ENCODE data around the gene CORT. TPM values are rescaled to one million over a fixed set of nuclear protein-coding genes. Genes with fewer than 3 reads are reported as not detected.
A peak's percentile ranks its signal among the peaks of the same experiment; 100 is the strongest.

CORT gene
- total RNA-seq, 1 donor from 2014 or later = not detected

DNA sequence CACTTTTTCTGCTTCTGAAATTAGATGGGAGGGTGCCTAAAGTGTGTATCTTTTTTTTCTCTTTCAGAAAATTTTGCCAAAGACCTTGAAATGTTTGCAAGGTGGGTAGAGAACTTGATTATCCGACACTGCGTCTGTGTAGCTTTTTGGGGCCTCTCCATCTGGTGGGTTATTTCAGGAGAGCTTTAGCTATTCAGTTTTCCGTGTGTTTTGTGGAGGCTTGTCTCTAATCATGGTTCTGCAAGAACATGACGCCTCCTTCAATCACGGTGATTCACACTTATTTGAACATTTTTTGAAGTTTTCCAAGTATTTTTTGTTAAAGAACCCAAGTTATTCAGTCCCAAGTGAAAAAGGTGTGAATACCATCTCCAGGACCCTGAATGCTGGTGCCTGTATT is 15.2 kb upstream of the CORT start:
- H3K27me3 Mint-ChIP-seq = no peaks in the 10 kb centered on the region
- TF ChIP-seq, protein P1, sequence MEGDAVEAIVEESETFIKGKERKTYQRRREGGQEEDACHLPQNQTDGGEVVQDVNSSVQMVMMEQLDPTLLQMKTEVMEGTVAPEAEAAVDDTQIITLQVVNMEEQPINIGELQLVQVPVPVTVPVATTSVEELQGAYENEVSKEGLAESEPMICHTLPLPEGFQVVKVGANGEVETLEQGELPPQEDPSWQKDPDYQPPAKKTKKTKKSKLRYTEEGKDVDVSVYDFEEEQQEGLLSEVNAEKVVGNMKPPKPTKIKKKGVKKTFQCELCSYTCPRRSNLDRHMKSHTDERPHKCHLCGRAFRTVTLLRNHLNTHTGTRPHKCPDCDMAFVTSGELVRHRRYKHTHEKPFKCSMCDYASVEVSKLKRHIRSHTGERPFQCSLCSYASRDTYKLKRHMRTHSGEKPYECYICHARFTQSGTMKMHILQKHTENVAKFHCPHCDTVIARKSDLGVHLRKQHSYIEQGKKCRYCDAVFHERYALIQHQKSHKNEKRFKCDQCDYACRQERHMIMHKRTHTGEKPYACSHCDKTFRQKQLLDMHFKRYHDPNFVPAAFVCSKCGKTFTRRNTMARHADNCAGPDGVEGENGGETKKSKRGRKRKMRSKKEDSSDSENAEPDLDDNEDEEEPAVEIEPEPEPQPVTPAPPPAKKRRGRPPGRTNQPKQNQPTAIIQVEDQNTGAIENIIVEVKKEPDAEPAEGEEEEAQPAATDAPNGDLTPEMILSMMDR (conservative IDR thresholded peaks at IDR 0.05) = no peak
- no peak for DNase-seq (ENCODE audit: extremely low spot score, unreplicated experiment)
- H3K9me3 Mint-ChIP-seq = no peaks in the 10 kb centered on the region
- peaks cover 5% of the 10 kb centered on the region for H3K36me3 Mint-ChIP-seq
- H3K27ac Mint-ChIP-seq = no peak overlapping the region
- no peak overlapping the region for H3K4me3 Mint-ChIP-seq
- peaks cover 39% of the 10 kb centered on the region for H3K4me1 Mint-ChIP-seq (ENCODE audit: unreplicated experiment)

GRCh38 chr1:10437052-10437451 is 12.8 kb upstream of the CORT start:
- TF ChIP-seq, protein P1 (conservative IDR thresholded peaks at IDR 0.05) = no peak
- no peaks in the 10 kb centered on the region for H3K9me3 Mint-ChIP-seq
- no peak overlapping the region for H3K27ac Mint-ChIP-seq
- DNase-seq (ENCODE audit: extremely low spot score, unreplicated experiment) = no peak
- no peaks in the 10 kb centered on the region for H3K27me3 Mint-ChIP-seq
- H3K4me3 Mint-ChIP-seq = no peak overlapping the region
- peaks cover 3% of the 10 kb centered on the region for H3K36me3 Mint-ChIP-seq
- peaks cover 35% of the 10 kb centered on the region for H3K4me1 Mint-ChIP-seq (ENCODE audit: unreplicated experiment)

DNA sequence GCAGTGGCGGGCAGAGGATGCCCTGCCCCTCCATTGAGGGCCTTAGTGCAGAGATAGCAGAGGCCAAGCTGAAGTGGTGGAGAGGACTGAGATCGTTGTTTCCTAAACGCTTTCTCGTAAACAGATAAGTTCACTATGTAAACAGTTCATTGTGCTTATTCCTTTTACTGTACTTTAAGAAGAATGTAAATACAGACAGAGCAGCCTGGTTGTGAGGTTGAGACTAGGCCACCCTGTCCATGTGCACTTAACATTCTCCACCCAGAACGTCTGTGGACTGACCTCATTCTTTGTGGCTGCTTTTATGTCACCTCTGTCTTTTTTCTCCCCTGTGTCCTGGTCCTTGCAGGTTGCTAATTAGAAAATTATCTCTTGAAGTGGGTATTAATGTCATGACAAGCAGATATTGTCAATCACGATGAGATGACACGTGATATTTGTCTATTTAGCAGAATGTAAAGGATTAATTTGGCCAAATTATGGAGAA is 11.1 kb upstream of the CORT start:
- DNase-seq (ENCODE audit: extremely low spot score, unreplicated experiment) = no peak
- Mint-ChIP-seq H3K4me3 (no peak overlapping the region), H3K27me3 (no peaks in the 10 kb centered on the region), H3K4me1 (ENCODE audit: unreplicated experiment) (peaks cover 30% of the 10 kb centered on the region), H3K27ac (no peak overlapping the region), H3K36me3 (peaks cover 3% of the 10 kb centered on the region), H3K9me3 (no peaks in the 10 kb centered on the region)
- TF ChIP-seq, protein P1 (conservative IDR thresholded peaks at IDR 0.05) = no peak

DNA sequence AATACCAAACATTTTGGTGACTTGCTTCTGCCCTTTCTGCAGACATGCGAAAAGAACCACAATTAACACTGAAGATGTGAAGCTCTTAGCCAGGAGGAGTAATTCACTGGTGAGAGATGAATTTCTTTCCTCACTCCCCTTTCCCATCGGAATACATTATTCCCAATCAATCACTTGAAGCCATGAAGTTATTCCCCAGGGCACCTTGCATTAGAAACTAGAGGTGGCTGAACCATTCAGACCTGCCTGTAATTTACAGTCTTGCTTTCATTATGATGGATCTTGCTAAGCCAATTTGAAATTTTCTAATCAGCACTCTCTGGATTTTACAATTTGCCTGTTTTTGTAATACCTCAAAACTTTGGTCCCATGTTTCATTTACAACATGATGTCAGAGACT is 9.5 kb upstream of the CORT start:
- Mint-ChIP-seq H3K9me3 (no peaks in the 10 kb centered on the region), H3K27me3 (no peaks in the 10 kb centered on the region), H3K36me3 (peaks cover 3% of the 10 kb centered on the region), H3K27ac (no peak overlapping the region), H3K4me3 (no peak overlapping the region), H3K4me1 (ENCODE audit: unreplicated experiment) (peaks cover 17% of the 10 kb centered on the region)
- DNase-seq (ENCODE audit: extremely low spot score, unreplicated experiment) = no peak
- TF ChIP-seq, protein P1 (conservative IDR thresholded peaks at IDR 0.05) = no peak

- Mint-ChIP-seq H3K4me1 (ENCODE audit: unreplicated experiment) (peaks cover 17% of the 10 kb centered on the region), H3K9me3 (no peaks in the 10 kb centered on the region), H3K4me3 (no peak overlapping the region), H3K36me3 (peaks cover 3% of the 10 kb centered on the region), H3K27me3 (no peaks in the 10 kb centered on the region), H3K27ac (peak overlapping the region; percentile 58)
- no peak for DNase-seq (ENCODE audit: extremely low spot score, unreplicated experiment)
- TF ChIP-seq, protein P1 (conservative IDR thresholded peaks at IDR 0.05) = no peak
Observed at GRCh38 chr1:10440794-10441193, 9.0 kb upstream of the CORT start.

DNA sequence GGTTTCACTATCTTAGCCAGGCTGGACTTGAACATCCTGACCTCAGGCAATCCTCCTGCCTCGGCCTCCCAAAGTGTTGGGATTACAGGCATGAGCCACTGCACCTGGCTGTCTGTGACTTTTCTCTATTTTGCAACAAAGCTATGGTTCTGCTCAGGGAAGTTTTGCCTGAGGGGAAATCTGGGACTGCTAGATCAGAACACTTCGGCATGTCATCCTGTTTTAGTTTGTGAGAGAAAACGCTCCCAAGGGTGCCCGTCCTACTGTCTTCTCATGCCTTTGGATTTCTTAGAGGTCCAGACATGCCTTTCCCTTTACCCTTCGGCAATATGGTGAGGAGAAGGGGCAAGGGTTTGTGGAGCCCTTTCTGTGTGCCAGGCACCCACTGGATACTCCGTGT is 5.6 kb upstream of the CORT start:
- Mint-ChIP-seq H3K4me1 (ENCODE audit: unreplicated experiment) (peaks cover 8% of the 10 kb centered on the region), H3K4me3 (no peak overlapping the region), H3K27me3 (no peaks in the 10 kb centered on the region), H3K27ac (no peak overlapping the region), H3K9me3 (no peaks in the 10 kb centered on the region), H3K36me3 (peaks cover 3% of the 10 kb centered on the region)
- DNase-seq (ENCODE audit: extremely low spot score, unreplicated experiment) = no peak
- TF ChIP-seq, protein P1 (conservative IDR thresholded peaks at IDR 0.05) = no peak

Measured in type B pancreatic cell (in vitro differentiated cells).